Measurements from ENCODE around the gene SLC1A7. TPM values are rescaled to one million over a fixed set of nuclear protein-coding genes. Genes with fewer than 3 reads are reported as not detected.

The SLC1A7 gene
- polyA plus RNA-seq, 1 donor from 2014 or later = not detected

- Histone ChIP-seq H3K36me3 (ENCODE audit: insufficient read depth, low read length) (no peaks in the 10 kb centered on the region), H3F3A (ENCODE audit: insufficient read depth, low read length, poor library complexity, severe bottlenecking) (no peaks in the 10 kb centered on the region), H3K9me2 (ENCODE audit: insufficient read depth, low read length) (no peaks in the 10 kb centered on the region), H3K79me2 (replicated peaks; ENCODE audit: insufficient read depth, low read length) (no peaks in the 10 kb centered on the region), H4K20me1 (ENCODE audit: insufficient read depth) (no peaks in the 10 kb centered on the region), H3K9me3 (ENCODE audit: low read length) (no peaks in the 10 kb centered on the region), H3K4me2 (ENCODE audit: low read length) (no peak overlapping the region), H2AFZ (ENCODE audit: low read depth, low read length) (no peak overlapping the region), H3K9ac (ENCODE audit: low read length) (no peak overlapping the region), H3K4me3 (ENCODE audit: low read length) (no peak overlapping the region), H3K27ac (ENCODE audit: low read length) (no peak overlapping the region), H3K27me3 (ENCODE audit: insufficient read depth, low read depth, low read length) (no peaks in the 10 kb centered on the region)
- TF ChIP-seq POLR2AphosphoS5 (IDR thresholded peaks at IDR 0.05) (no peak), REST (IDR thresholded peaks at IDR 0.05; ENCODE audit: borderline replicate concordance) (no peak), RAD21 (conservative IDR thresholded peaks at IDR 0.05) (no peak), MXI1 (conservative IDR thresholded peaks at IDR 0.05; ENCODE audit: poor library complexity, severe bottlenecking) (no peak), TAF1 (IDR thresholded peaks at IDR 0.05; ENCODE audit: low read depth) (no peak), EP300 (conservative IDR thresholded peaks at IDR 0.05; ENCODE audit: poor library complexity, severe bottlenecking) (no peak), CTCF (IDR thresholded peaks at IDR 0.05; ENCODE audit: poor library complexity, severe bottlenecking) (no peak), EZH2 (IDR thresholded peaks at IDR 0.05; ENCODE audit: borderline replicate concordance, insufficient read depth, low read length, poor library complexity, severe bottlenecking) (no peak), SMC3 (conservative IDR thresholded peaks at IDR 0.05; ENCODE audit: poor library complexity) (no peak)
Measured at GRCh38 chr1:53090227-53091147, 52.0 kb downstream of the SLC1A7 start.

GRCh38 chr1:53089478-53090226 is 52.8 kb downstream of the SLC1A7 start:
- Histone ChIP-seq H3K4me2 (ENCODE audit: low read length) (no peak overlapping the region), H4K20me1 (ENCODE audit: insufficient read depth) (no peaks in the 10 kb centered on the region), H3K27ac (ENCODE audit: low read length) (no peak overlapping the region), H3K9me2 (ENCODE audit: insufficient read depth, low read length) (no peaks in the 10 kb centered on the region), H3K36me3 (ENCODE audit: insufficient read depth, low read length) (no peaks in the 10 kb centered on the region), H3F3A (ENCODE audit: insufficient read depth, low read length, poor library complexity, severe bottlenecking) (no peaks in the 10 kb centered on the region), H3K9me3 (ENCODE audit: low read length) (no peaks in the 10 kb centered on the region), H3K9ac (ENCODE audit: low read length) (no peak overlapping the region), H2AFZ (ENCODE audit: low read depth, low read length) (no peak overlapping the region), H3K4me3 (ENCODE audit: low read length) (no peak overlapping the region), H3K27me3 (ENCODE audit: insufficient read depth, low read depth, low read length) (no peaks in the 10 kb centered on the region), H3K79me2 (replicated peaks; ENCODE audit: insufficient read depth, low read length) (no peaks in the 10 kb centered on the region)
- TF ChIP-seq REST (IDR thresholded peaks at IDR 0.05; ENCODE audit: borderline replicate concordance) (no peak), EP300 (conservative IDR thresholded peaks at IDR 0.05; ENCODE audit: poor library complexity, severe bottlenecking) (no peak), CTCF (IDR thresholded peaks at IDR 0.05; ENCODE audit: poor library complexity, severe bottlenecking) (no peak), TAF1 (IDR thresholded peaks at IDR 0.05; ENCODE audit: low read depth) (no peak), POLR2AphosphoS5 (IDR thresholded peaks at IDR 0.05) (no peak), RAD21 (conservative IDR thresholded peaks at IDR 0.05) (no peak), MXI1 (conservative IDR thresholded peaks at IDR 0.05; ENCODE audit: poor library complexity, severe bottlenecking) (no peak), EZH2 (IDR thresholded peaks at IDR 0.05; ENCODE audit: borderline replicate concordance, insufficient read depth, low read length, poor library complexity, severe bottlenecking) (no peak)
